GM19468 (cell line): ENCODE results near the gene CCN2.
A peak's percentile ranks its signal among the peaks of the same experiment; 100 is the strongest.
"Not testable (repeated sequence)": the region's sequence is repeated elsewhere in the genome, so short reads cannot be mapped to it uniquely, and the experiment has no call there.

Experiments used
- ATAC-seq: cut with Tn5 transposase; IDR thresholded peaks from one replicate; pipeline ENCODE4 v1.9.1; 2021; ENCODE audit warnings: mild to moderate bottlenecking, moderate library complexity, moderate number of reproducible peaks; ENCODE audit not compliant: unreplicated experiment; ENCODE audit errors: extremely low read depth

CCN2 gene

DNA sequence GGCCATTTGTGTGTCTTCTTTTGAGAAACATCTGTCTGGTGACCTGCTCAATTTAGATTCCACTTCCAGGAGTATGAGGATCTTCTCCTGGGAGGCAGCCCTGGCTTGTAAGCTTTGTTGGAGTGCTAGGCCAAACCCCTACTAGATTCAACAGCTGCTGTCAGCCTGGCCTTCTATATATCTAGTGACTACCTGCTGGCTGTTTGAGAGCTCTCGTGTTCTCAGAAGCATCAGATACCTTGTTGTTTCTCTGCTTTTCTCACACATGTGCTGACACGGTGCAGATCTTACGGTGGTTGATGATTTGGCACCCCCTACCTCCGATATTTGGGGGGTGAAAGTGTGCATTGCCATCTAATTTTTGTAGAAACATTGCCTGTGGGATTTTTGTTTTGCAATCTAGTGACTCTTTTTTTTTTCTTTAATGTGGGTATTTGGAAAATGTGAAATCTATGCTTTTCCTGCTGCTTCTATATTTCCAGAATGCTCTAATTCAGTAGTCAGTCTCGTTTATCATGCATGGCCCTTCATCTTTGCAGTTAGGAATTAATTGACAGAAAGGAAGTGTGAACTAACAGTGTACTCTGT is 4.7 kb downstream of the CCN2 start:
- ATAC-seq: no peak

GRCh38 chr6:131945971-131946370 is 5.2 kb downstream of the CCN2 start:
- ATAC-seq: no peak

GRCh38 chr6:131937703-131938631 is 13.2 kb downstream of the CCN2 start:
- ATAC-seq: no peak

DNA sequence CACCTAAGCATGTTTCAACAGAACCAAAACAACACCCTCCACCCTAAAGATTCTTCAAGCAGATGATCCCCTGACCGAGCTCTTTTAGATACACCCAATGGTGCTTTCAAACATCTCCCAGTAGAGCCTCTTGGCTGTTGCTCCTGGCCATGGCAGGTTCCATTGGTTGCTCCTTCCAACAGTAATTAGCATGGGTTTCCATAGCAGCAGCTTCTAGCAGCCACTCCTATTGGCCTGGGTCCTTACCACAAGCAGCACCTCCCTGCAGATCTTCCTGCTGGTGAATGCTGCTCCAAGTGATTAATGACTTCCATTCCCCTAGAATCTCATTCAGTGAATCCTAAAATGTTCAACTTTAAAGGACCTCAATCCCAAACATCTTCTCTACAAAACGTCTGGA is 13.9 kb downstream of the CCN2 start:
- no peak for ATAC-seq

GRCh38 chr6:131936156-131936555 is 15.0 kb downstream of the CCN2 start:
- no peak for ATAC-seq

- no peak for ATAC-seq
These were observed 20.0 kb downstream of the CCN2 start for GRCh38 chr6:131931063-131931750.

- ATAC-seq: no peak
These were observed 21.2 kb downstream of the CCN2 start for GRCh38 chr6:131929976-131930375.

DNA sequence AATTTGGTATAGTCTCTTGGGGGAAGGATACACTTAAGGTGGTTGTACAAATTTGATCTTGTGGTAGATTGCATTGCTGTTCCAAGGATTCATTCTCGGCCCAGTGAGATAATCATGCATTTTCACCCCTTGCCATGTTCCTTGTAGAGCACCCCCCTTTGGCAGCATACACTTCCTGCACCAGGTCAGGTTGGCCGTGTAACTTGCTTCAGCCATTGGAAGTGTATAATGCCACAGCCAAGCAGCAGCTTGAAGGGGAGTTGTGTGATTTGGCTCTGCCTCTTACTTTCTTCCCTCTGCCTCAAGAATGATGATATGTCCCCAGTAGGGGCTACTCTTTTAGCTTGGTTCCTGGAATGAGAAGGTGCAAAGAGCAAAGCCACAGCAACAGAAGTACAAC is 21.9 kb downstream of the CCN2 start:
- ATAC-seq: no peak

- ATAC-seq: no peak
These were observed 26.2 kb downstream of the CCN2 start for GRCh38 chr6:131924881-131925474.

DNA sequence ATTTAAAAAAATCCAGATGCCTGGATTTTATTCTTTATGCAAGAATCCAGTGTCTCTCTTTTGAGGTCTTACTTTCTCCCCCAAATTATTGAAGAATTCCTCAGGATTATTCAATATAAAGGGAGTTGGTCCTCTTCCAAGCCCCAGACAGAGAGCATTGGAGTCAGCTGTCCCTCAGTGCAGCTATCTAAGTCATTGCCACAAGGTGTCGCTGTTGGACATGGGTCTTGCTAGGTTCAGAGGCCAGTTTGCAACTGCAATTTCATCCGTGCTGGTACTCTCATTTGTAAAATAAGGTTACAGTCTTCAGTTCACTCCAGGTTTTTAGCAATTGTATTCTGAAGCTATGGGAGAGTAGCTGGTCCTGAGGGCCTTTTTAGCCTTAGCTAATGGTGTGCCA is 27.8 kb downstream of the CCN2 start:
- no peak for ATAC-seq

- no peak for ATAC-seq
These were observed 30.5 kb downstream of the CCN2 start for GRCh38 chr6:131920656-131921055.

GRCh38 chr6:131918650-131919355 is 32.4 kb downstream of the CCN2 start:
- no peak for ATAC-seq

DNA sequence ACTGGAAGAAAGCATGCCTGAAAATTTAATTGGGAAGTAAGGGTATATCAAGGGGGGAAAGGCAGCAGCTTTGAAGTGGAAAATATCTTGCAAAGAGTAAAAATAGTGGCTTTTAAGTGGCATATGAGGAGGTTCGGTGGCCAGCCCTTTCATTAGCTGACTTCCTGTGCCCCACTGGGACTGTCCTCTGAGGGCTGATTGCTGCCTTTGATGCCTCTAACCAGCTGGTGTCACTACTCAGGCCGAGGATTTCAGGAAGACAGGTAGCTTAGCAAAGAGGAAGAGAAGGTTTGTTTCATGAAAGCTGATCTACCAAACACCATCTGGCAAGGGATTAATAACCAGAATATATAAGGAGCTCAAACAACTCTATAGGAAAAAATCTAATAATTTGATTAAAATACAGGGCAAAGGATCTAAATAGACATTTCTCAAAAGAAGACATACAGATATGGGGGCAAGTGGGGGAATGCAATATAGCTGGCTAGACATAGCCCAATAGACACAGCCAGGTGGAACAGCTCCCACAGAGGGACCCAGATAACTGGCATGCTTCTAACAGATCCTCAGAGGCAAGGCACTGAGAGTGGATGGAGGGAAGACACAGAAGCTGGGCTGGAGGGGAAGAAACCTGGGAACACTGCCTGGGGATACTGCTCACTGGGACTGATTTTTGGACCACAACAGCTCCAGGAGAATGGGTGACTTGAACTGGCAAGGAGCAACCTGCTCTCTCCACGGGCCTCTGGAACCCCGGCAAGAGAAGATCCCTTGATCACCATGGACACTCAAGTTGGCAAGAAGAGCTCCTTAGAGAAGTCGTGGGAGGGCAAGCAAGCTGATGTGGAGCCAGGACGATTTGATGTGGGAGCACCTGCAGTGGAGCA is 33.2 kb downstream of the CCN2 start:
- no peak for ATAC-seq

DNA sequence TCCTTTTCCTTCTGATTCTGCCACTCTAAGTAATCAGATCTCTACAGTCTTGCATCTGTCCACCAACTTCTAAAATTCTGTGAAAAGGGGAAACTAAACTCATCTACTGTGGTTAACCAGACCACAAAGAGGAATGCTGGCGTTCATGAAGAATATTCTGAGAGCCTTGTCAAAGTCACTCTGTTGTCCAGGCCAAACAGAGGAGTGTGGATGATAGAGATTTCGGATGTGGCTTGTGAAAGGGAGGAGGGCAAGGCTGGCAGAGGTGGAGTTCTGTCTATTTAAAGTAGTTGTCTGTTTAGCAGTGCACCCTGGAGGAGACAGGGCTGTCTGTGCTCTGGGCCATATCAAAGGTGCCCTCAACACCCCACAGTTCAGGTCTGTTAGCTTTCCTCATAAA is 33.9 kb downstream of the CCN2 start:
- ATAC-seq: no peak

GRCh38 chr6:131916847-131917246 is 34.3 kb downstream of the CCN2 start:
- ATAC-seq: no peak

DNA sequence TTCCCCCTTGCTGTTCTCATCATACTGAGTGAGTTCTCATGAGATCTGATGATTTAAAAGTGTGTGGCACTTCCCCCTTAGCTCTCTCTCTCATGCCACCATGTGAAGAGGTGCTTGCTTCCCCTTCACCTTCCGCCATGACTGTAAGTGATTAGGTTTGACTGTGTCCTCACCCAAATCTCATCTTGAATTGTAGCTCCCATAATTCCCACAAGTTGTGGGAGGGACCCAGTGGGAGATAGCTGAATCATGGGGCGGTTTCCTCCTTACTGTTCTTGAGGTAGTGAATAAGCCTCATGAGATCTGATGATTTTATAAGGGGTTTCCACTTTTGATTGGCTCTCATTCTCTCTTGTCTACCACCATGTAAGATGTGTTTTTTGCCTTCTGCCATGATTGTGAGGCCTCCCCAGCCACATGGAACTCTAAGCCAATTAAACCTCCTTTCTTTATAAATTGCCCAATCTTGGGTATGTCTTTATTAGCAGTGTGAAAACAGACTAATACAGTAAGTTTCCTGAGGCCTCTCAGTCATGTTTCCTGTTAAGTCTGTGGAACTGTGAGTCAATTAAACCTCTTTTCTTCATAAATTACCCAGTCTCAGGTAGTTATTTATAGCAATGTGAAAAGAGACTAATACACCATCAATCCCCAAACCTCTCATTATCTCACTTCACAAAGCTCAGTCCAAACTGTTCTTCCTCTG is 34.9 kb downstream of the CCN2 start:
- not testable (repeated sequence) for ATAC-seq

DNA sequence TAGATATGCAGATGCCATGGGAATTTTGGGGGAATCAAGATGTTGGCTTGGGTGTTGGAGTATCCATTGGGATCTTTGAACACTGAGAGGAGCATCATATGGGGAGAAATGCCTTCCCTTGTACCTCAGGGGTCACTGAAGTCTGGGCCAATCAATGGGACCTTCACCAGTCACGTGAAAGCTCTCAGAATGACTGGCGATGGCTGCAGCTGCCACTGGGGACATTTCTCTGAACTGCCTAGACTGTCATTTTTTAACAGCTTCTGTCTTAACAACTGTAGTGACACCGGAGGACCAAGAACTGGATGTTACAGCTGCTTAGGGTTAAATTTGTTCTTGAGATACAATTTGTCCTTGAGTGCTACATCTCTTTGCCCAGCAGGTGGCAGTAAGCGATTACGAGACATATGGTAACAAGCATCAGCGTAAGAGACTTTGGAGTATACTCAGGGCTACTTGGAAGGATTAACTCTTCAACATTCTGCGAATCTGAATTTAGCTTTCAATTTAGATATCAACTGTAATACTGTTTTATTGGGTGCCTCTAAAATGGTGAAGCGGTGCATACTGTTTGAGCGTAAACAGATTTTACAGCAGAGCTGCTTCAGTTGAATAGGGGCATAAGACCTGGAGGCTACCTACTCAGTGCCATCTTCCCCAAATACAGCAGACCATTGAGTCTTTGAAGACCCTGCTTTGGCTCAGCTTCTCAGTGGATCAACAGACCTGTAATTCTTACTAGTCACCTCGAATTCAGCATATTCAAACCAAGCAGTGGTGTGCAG is 36.0 kb downstream of the CCN2 start:
- ATAC-seq: peak; percentile 57

DNA sequence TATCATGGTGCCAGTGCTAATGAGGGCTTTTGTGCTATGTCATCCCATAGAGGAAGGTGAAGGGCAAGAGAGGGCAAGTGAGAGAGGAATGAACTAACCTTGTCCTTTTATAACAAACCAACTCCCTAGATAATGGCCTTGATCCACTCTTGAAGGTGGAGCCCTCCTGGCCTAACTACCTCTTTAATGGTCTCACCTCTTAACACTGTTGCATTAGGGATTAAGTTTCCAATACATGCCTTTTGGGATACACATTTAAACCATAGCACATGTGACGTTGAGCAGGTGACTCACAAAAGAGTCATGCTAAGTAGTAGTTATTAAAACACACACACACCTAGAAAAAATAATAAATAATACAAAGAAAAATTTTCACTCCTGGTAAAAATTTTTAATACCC is 36.9 kb downstream of the CCN2 start:
- no peak for ATAC-seq
